PC-3 (cell line): Measurements from ENCODE around the gene POLDIP3. TPM values are rescaled to one million over a fixed set of nuclear protein-coding genes. Genes with fewer than 3 reads are reported as not detected.

ENCODE experiments used
- ATAC-seq: fragments of 200-7000 bp; cut with Tn5 transposase; 2 replicates; pipeline ENCODE4 v1.9.1; 2020; ENCODE audit warnings: mild to moderate bottlenecking, moderate library complexity
- BruUV-seq: library from RNA; stranded (reverse); fragments of 400-500 nt; replicated peaks from 2 replicates; lab custom pipeline; 2021; lab: Mats Ljungman, UMichigan
- CTCF ChIA-PET: fragments of 300-600 bp; sonication (Branson Sonifier 250); formaldehyde crosslinking; loops from one replicate; lab custom pipeline; 2022; ENCODE audit warnings: antibody characterized with exemption; lab: Charles Lee
- POLR2A ChIA-PET: fragments of 300-600 bp; sonication (Branson Sonifier 250); formaldehyde crosslinking; loops from one replicate; lab custom pipeline; 2022; ENCODE audit warnings: antibody characterized with exemption; ENCODE audit not compliant: unreplicated experiment; lab: Charles Lee
- DNase-seq: peaks from one replicate; pipeline ENCODE4 v3.0.0-alpha.2; 2015
- H2AFZ ChIP-seq: fragments of 300-600 bp; sonication (generic); 2 replicates; pipeline ENCODE4 v1.6.0; 2016; ENCODE audit warnings: antibody characterized with exemption, low read length
- H3F3A ChIP-seq: fragments of 300-600 bp; sonication (generic); one replicate; pipeline ENCODE4 v1.6.0; 2017; ENCODE audit warnings: antibody characterized with exemption, low read length, control low read depth, mild to moderate bottlenecking; ENCODE audit not compliant: unreplicated experiment
- H3K27ac ChIP-seq: fragments of 300-600 bp; sonication (generic); 2 replicates; pipeline ENCODE4 v1.5.1; 2016; ENCODE audit warnings: mild to moderate bottlenecking, low read length
- H3K27me3 ChIP-seq: fragments of 300-600 bp; sonication (generic); 2 replicates; pipeline ENCODE4 v1.6.1; 2016; ENCODE audit warnings: low read length, mixed read lengths
- H3K36me3 ChIP-seq: fragments of 300-600 bp; sonication (generic); 2 replicates; pipeline ENCODE4 v1.6.1; 2016; ENCODE audit warnings: low read depth, mixed run types, low read length, mixed read lengths
- H3K4me1 ChIP-seq: fragments of 300-600 bp; sonication (generic); 2 replicates; pipeline ENCODE4 v1.5.1; 2016; ENCODE audit warnings: low read length; ENCODE audit not compliant: insufficient read depth
- H3K4me2 ChIP-seq: fragments of 300-600 bp; sonication (generic); 2 replicates; pipeline ENCODE4 v1.6.0; 2016; ENCODE audit warnings: low read length
- H3K4me3 ChIP-seq: fragments of 300-600 bp; sonication (generic); 2 replicates; pipeline ENCODE4 v1.5.1; 2016; ENCODE audit warnings: mild to moderate bottlenecking, low read length, mixed read lengths
- H3K79me2 ChIP-seq: fragments of 300-600 bp; sonication (generic); 2 replicates; pipeline ENCODE4 v1.6.1; 2017; ENCODE audit warnings: low read length, mixed read lengths
- H3K9ac ChIP-seq: fragments of 300-600 bp; sonication (generic); 2 replicates; pipeline ENCODE4 v1.6.0; 2016; ENCODE audit warnings: mild to moderate bottlenecking, low read length
- H3K9me2 ChIP-seq: fragments of 300-600 bp; sonication (generic); replicated peaks from 2 replicates; pipeline ENCODE4 v1.6.1; 2016; ENCODE audit warnings: mixed run types, low read length, mixed read lengths
- H3K9me3 ChIP-seq: fragments of 300-600 bp; sonication (generic); 2 replicates; pipeline ENCODE4 v1.6.1; 2016; ENCODE audit warnings: low read length, mixed read lengths
- H4K20me1 ChIP-seq: fragments of 300-600 bp; sonication (generic); 2 replicates; pipeline ENCODE4 v1.6.1; 2016; ENCODE audit warnings: low read length, mixed read lengths
- EZH2 ChIP-seq: fragments of 300-600 bp; sonication (generic); IDR thresholded peaks from one replicate; pipeline ENCODE4 v1.6.1; 2017; ENCODE audit warnings: antibody characterized with exemption, mild to moderate bottlenecking, low read length; ENCODE audit not compliant: unreplicated experiment
- EZH2phosphoT487 ChIP-seq: fragments of 300-600 bp; sonication (generic); IDR thresholded peaks from 2 replicates; pipeline ENCODE4 v1.6.1; 2018; ENCODE audit warnings: mild to moderate bottlenecking, antibody characterized with exemption, low read length, borderline replicate concordance
- intact Hi-C: fragments of 100-400 bp; cut with micrococcal nuclease; formaldehyde crosslinking; loops from 2 replicates; pipeline ENCODE4 v1.9.0; 2023
- total RNA-seq: library from RNA; depleted of rRNA; stranded (reverse); fragments of >200 nt; gene quantifications from 2 replicates; pipeline ENCODE4 v1.2.3, GENCODE V29; 2014
- TF ChIP-seq, protein P1 (sequence below): fragments of 300-600 bp; sonication (generic); conservative IDR thresholded peaks from 2 replicates; pipeline ENCODE4 v1.5.1; 2017; ENCODE audit warnings: antibody characterized with exemption, low read depth, mild to moderate bottlenecking, low read length

Gene POLDIP3
- total RNA-seq, 1 experiment from 2014 or later = 32.4 TPM

DNA sequence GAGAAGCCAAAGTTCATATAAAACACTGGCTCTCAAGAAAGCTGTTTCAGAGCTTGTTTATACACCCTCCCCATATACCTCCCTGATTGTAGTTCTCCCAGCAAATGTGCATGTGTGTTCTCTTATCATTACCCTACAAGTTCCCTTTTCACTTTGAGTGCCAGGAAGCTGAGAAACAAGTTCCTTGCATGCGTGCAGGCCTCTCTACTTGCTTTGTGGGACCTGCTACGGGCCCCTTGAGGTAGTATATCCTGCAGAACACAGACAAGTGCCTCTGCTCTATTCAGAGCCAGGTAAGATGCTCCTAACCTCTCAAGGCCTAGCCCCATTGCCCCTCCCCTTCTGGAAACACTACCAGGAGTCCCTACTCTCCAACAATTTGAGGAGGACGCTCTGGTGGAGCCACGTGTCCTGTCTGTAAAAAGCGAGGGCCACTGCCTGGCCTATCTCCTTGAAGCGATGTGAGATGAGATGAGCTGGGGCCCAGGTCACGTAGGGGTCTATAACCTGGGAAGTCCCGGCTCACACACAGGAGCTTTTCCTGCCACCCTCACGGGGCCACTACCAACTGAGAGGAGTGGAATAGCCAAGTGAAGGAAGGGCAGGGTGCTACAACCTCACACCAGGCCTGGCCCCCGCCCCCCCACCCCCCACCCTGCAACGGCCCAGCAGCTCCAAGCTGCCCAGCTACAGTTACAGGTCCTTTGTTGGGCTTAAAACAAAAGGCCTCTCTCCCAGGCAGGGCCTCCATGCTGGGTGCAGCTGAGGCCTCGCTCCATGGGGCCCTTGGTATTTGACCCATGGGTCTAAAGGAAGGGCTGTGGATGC is 28.3 kb upstream of the POLDIP3 start:
- no peak overlapping the region for H3K27ac ChIP-seq
- no peaks in the 10 kb centered on the region for H3K9me2 ChIP-seq
- CTCF ChIA-PET = no interaction called here
- no peaks in the 10 kb centered on the region for H3F3A ChIP-seq
- H3K36me3 ChIP-seq = no peaks in the 10 kb centered on the region
- ATAC-seq (no peak), DNase-seq (no peak)
- H3K79me2 ChIP-seq = peaks cover 51% of the 10 kb centered on the region
- TF ChIP-seq EZH2 (no peak), EZH2phosphoT487 (no peak)
- TF ChIP-seq, protein P1, sequence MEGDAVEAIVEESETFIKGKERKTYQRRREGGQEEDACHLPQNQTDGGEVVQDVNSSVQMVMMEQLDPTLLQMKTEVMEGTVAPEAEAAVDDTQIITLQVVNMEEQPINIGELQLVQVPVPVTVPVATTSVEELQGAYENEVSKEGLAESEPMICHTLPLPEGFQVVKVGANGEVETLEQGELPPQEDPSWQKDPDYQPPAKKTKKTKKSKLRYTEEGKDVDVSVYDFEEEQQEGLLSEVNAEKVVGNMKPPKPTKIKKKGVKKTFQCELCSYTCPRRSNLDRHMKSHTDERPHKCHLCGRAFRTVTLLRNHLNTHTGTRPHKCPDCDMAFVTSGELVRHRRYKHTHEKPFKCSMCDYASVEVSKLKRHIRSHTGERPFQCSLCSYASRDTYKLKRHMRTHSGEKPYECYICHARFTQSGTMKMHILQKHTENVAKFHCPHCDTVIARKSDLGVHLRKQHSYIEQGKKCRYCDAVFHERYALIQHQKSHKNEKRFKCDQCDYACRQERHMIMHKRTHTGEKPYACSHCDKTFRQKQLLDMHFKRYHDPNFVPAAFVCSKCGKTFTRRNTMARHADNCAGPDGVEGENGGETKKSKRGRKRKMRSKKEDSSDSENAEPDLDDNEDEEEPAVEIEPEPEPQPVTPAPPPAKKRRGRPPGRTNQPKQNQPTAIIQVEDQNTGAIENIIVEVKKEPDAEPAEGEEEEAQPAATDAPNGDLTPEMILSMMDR = no peak
- no TSS peak for BruUV-seq
- peaks cover 4% of the 10 kb centered on the region for H3K4me1 ChIP-seq
- H3K9me3 ChIP-seq = no peaks in the 10 kb centered on the region
- H3K27me3 ChIP-seq = no peaks in the 10 kb centered on the region
- H4K20me1 ChIP-seq = peaks cover 4% of the 10 kb centered on the region; the same call in 1 of the 2 replicates
- POLR2A ChIA-PET = interaction anchor here (0.6 kb wide), 1 partner anchor 22 kb away, joined by 3 read pairs; no protein-coding TSS in a partner anchor
- H3K9ac ChIP-seq = no peak overlapping the region
- no peak overlapping the region for H3K4me2 ChIP-seq
- no peak overlapping the region for H3K4me3 ChIP-seq
- H2AFZ ChIP-seq = no peak overlapping the region
- intact Hi-C loops = no loop called here

DNA sequence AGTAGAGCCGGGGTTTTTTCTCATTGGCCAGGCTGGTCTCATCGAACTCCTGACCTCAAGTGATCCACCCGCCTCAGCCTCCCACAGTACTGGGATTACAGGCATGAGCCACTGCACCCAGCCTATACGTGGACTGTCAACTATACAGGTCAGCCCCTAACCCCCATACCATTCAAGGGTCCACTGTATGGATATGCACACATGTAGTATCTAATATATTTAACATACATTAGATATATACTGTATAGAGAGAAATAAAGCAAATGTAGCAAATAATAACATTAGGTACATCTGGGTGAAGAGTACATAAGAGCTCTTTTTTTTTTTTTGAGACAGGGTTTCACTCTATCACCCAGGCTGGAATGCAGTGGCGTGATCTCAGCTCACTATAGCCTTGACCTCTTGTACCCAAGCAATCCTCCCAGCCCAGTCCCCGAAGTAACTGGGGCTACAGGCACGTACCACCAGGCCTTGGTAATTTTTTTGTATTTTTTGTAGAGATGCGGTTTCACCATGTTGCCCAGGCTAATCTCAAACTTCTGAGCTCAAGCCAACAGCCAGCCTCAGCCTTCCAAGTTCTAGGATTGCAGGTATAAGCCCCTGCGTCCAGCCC is 27.2 kb upstream of the POLDIP3 start:
- ChIA-PET POLR2A (no interaction called here), CTCF (no interaction called here)
- Histone ChIP-seq H3K4me3 (no peak overlapping the region), H3K79me2 (peaks cover 40% of the 10 kb centered on the region), H4K20me1 (no peaks in the 10 kb centered on the region), H3K27me3 (no peaks in the 10 kb centered on the region), H3K27ac (no peak overlapping the region), H2AFZ (no peak overlapping the region), H3F3A (no peaks in the 10 kb centered on the region), H3K4me2 (no peak overlapping the region), H3K9ac (no peak overlapping the region), H3K4me1 (no peaks in the 10 kb centered on the region), H3K36me3 (no peaks in the 10 kb centered on the region), H3K9me2 (no peaks in the 10 kb centered on the region), H3K9me3 (no peaks in the 10 kb centered on the region)
- TF ChIP-seq EZH2 (no peak), EZH2phosphoT487 (no peak)
- TF ChIP-seq, protein P1 = no peak
- intact Hi-C loops = no loop called here
- no TSS peak for BruUV-seq
- DNase-seq (no peak), ATAC-seq (no peak)
